CD4-positive, alpha-beta T cell treated with Interleukin-2 at 100 ng/mL for 4 hours (primary cell): ENCODE results near the gene LHPP.

ENCODE experiments used
- DNase-seq: peaks from one replicate; pipeline ENCODE4 v3.0.0-alpha.2; 2020; ENCODE audit warnings: low spot score

Gene LHPP

GRCh38 chr10:124595143-124595883 is 133.7 kb downstream of the LHPP start:
- DNase-seq, result no peak

DNA sequence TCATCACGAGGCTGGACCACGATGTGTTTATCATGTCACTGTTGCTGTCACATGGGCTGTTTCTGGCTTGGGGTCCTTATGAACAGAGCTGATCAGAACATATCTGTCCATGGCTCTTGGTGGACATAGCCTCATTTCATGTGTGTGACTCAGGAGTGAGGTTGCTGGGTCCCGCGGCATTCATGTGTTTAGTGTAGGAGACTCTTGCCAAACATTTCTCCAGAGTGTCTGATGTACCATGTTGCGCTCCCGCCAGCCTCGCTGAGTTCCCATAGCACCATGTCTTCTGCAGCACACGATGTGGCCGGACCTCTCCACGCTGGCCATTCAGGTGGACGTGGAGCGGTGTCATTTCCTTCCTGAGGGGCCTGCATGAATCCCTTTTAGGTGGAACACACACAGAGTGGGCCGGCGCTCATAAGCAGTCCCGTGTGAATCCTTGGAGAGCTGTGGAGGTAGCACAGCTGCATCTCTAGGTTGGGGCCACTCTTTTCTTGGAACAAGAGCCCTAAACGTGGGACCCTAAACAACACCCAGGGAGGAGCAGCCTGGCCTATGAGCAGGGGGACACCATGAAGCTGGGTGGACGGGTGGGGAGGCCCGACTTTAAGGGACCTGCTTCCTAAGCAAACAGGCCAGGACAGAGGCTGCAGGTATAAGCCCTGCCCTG is 134.6 kb downstream of the LHPP start:
- DNase-seq, result no peak

- no peak for DNase-seq
Observed at GRCh38 chr10:124596962-124597845, 135.6 kb downstream of the LHPP start.

- DNase-seq, result no peak
Observed at GRCh38 chr10:124597846-124598165, 136.2 kb downstream of the LHPP start.

GRCh38 chr10:124598196-124598595 is 136.6 kb downstream of the LHPP start:
- no peak for DNase-seq

GRCh38 chr10:124598773-124599587 is 137.4 kb downstream of the LHPP start:
- no peak for DNase-seq

GRCh38 chr10:124599588-124600050 is 138.0 kb downstream of the LHPP start:
- DNase-seq, result no peak

GRCh38 chr10:124600051-124600880 is 138.6 kb downstream of the LHPP start:
- DNase-seq, result no peak

- no peak for DNase-seq
Observed at GRCh38 chr10:124601016-124601415, 139.4 kb downstream of the LHPP start.

GRCh38 chr10:124601431-124602120 is 140.0 kb downstream of the LHPP start:
- DNase-seq, result no peak

- no peak for DNase-seq
Observed at GRCh38 chr10:124602121-124602561, 140.5 kb downstream of the LHPP start.

- no peak for DNase-seq
Observed at GRCh38 chr10:124602646-124603365, 141.2 kb downstream of the LHPP start.

GRCh38 chr10:124603376-124604213 is 142.0 kb downstream of the LHPP start:
- DNase-seq, result no peak

- no peak for DNase-seq
Observed at GRCh38 chr10:124604214-124605000, 142.8 kb downstream of the LHPP start.

- no peak for DNase-seq
Observed at GRCh38 chr10:124605001-124605370, 143.4 kb downstream of the LHPP start.

DNA sequence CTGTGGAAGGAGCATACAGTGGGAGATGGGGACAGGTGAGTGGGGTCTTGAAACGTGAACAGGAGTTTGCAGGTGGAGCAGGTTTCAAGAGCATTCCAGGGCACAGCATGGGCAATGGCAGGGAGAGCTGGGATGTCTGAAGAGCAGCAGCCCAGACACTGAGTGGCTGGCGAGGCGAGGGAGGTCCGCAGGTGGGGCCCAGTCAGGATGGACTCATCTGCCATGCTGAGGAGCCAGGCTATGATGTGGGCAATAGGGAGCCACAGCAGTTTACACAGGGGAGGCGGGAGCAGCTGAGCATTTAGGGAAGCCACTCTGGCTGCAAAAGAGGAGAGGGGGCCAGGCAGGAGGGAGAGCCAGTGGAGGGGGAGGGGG is 143.8 kb downstream of the LHPP start:
- DNase-seq, result no peak

- no peak for DNase-seq
Observed at GRCh38 chr10:124605856-124606812, 144.5 kb downstream of the LHPP start.
